Ureter (tissue), 1 donor: ENCODE measurements around the gene TLR2. TPM values are rescaled to one million over a fixed set of nuclear protein-coding genes. Genes with fewer than 3 reads are reported as not detected.

Experiments used
- DNase-seq: peaks from one replicate; pipeline ENCODE4 v3.0.0-alpha.2; 2020; ENCODE audit warnings: low spot score
- total RNA-seq: library from RNA; stranded (reverse); gene quantifications from one replicate; pipeline ENCODE4 v1.2.4, GENCODE V29; 2023
- donor health status: DM: yes; HTN: yes; CAD: no.

The TLR2 gene
- total RNA-seq, 1 donor from 2014 or later, result 13.9 TPM

DNA sequence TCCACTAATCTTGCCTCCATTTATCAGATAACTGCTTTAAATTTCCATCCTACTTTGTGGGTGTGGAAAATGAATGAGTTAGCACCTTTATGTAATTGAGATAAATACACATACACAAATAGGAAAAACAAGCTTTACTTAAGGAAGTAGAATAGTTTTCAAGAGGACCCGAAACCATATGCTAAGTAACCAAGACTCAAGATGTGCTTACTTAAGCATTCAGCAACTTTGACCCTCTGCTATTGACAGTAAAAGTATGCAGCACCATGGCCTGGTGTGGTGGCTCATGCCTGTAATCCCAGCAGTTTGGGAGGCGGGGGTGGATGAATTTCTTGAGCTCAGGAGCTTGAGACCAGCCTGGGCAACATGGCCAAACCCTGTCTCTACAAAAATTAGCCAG lies 45.8 kb downstream of the TLR2 start:
- DNase-seq, result no peak

DNA sequence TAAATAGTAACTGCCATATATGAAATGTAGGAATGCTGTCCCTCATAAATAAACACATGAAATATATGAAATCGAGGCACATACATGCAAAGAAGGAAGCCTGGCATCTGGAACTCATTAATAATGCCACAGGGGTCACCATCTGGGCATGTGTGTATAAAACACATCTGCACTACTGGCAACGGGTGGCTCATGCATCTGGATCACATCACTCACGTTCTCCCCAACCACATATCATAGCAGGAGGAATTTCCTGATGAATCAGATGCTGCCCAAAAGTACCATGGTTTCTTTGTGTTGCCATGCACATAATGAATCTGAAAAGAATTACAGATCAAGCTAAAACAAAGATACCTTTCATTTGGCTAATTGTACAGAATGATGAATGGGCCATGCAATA lies 47.2 kb downstream of the TLR2 start:
- DNase-seq, result no peak

DNA sequence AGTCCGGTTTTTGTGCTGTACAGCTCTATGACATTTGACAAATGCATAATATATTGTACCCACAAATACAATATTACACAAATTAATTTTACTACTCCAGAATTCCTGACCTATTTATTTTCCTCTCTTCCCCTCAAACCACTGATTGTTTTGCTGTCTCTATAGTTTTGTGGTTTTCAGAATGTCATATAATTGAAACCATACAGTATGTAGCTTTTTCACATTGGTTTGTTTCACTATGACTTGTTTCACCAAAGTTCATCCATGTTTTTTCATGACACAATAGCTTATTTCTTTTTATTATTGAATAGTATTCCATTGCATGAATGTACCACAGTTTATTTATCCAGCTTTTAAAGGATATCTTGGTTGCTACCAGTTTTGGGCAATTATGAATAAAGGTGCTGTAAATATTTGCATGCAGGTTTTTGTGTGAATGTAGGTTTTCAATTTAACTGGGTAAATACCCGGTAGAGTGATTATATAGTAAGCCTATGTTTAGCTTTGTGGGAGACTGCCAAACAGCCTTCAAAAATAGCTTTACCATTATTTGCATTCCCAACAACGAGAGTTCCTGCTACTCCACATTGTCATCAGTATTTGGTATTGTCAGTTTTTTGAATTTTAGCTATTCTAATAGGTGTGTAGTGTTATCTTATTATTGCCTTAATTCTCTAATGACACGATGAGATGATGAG lies 49.8 kb downstream of the TLR2 start:
- no peak for DNase-seq

- no peak for DNase-seq
Measured at GRCh38 chr4:153735906-153736461, 51.9 kb downstream of the TLR2 start.

GRCh38 chr4:153741541-153741940 lies 57.5 kb downstream of the TLR2 start:
- DNase-seq, result no peak

DNA sequence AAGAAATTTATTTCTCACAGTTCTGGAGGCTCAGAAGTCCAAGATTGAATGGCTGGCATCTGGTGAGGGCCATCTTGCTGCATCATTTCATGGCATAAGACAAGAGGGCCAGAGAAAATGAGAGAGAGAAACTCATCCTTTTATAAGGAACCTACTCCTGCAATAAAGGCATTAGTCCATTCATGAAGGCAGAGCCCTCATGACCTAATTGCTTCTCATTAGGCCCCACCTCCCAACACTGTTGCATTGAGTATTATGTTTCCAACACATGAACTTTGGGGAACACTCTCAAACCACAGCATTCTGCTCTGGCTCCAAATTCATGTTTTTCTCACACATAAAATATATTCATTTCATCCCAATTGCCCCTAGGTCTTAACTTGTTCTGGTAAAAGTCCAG lies 61.6 kb downstream of the TLR2 start:
- no peak for DNase-seq

GRCh38 chr4:153747406-153747955 lies 63.4 kb downstream of the TLR2 start:
- DNase-seq, result no peak

GRCh38 chr4:153748378-153748777 lies 64.3 kb downstream of the TLR2 start:
- DNase-seq, result peak; percentile 78

DNA sequence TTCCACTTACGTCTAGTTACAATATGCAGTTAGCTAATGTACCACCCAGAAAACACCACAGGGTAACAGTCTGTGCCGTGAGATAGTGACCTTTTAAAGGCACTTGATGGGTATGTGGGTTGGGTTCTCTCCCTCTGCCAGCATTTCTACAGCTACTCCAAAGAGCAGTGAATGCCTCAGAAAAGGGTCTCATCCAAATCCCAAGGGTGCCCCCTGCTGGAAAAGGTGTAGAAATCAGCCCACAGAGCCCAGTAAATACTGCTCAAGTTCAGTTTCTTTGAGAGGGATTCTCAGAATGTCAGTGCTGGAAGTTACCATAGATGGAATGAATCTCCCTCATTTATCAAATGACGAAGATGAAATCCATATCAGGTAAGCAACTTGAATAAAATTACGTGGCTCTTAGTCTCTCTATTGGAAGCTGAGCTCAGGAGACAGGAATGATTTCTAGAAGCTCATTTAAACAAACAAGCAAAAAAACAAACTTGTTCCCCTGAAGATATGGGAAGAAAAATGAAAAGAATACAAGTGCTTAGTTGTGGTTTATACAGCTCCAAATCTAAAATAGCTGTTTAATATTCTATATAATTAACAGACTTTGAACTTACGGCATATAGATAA lies 66.2 kb downstream of the TLR2 start:
- peak; percentile 63 for DNase-seq

- DNase-seq, result no peak
Measured at GRCh38 chr4:153755186-153755585, 71.1 kb downstream of the TLR2 start.

Other genes with a start within 250 kb of the TLR2 start
- gene TMEM131L, start 217.9 kb upstream of the TLR2 start, total RNA-seq, result 12.1 TPM
- 0.86 TPM for gene RNF175, start 75.7 kb downstream of the TLR2 start, total RNA-seq
- gene SFRP2, start 104.8 kb downstream of the TLR2 start, total RNA-seq, result 13.3 TPM